ENCODE results near the gene R3HCC1L.
"Not testable (repeated sequence)": the region's sequence is repeated elsewhere in the genome, so short reads cannot be mapped to it uniquely, and the experiment has no call there.

The R3HCC1L gene

GRCh38 chr10:98182351-98182915, 48.0 kb downstream of the R3HCC1L start:
- FAIRE-seq, result not testable (repeated sequence)

- FAIRE-seq, result no peak
These were observed 52.2 kb downstream of the R3HCC1L start for GRCh38 chr10:98186681-98187080.

- FAIRE-seq, result not testable (repeated sequence)
These were observed 56.3 kb downstream of the R3HCC1L start for GRCh38 chr10:98190773-98191172.

GRCh38 chr10:98193037-98193436, 58.6 kb downstream of the R3HCC1L start:
- no peak for FAIRE-seq

- no peak for FAIRE-seq
These were observed 60.2 kb downstream of the R3HCC1L start for GRCh38 chr10:98194633-98195032.

GRCh38 chr10:98195120-98195519, 60.7 kb downstream of the R3HCC1L start:
- FAIRE-seq, result no peak

GRCh38 chr10:98196985-98197384, 62.5 kb downstream of the R3HCC1L start:
- no peak for FAIRE-seq

- FAIRE-seq, result no peak
These were observed 67.3 kb downstream of the R3HCC1L start for GRCh38 chr10:98201760-98202159.

- FAIRE-seq, result no peak
These were observed 67.9 kb downstream of the R3HCC1L start for GRCh38 chr10:98202378-98202777.

GRCh38 chr10:98205351-98205750, 70.9 kb downstream of the R3HCC1L start:
- no peak for FAIRE-seq

GRCh38 chr10:98208925-98209324, 74.5 kb downstream of the R3HCC1L start:
- FAIRE-seq, result no peak

GRCh38 chr10:98209441-98209840, 75.0 kb downstream of the R3HCC1L start:
- FAIRE-seq, result no peak

GRCh38 chr10:98212196-98212595, 77.7 kb downstream of the R3HCC1L start:
- no peak for FAIRE-seq

GRCh38 chr10:98213740-98214139, 79.3 kb downstream of the R3HCC1L start:
- no peak for FAIRE-seq

- FAIRE-seq, result no peak
These were observed 80.9 kb downstream of the R3HCC1L start for GRCh38 chr10:98215373-98215772.

- FAIRE-seq, result no peak
These were observed 83.3 kb downstream of the R3HCC1L start for GRCh38 chr10:98217801-98218200.

- FAIRE-seq, result no peak
These were observed 89.4 kb downstream of the R3HCC1L start for GRCh38 chr10:98223874-98224273.

- FAIRE-seq, result no peak
These were observed 90.1 kb downstream of the R3HCC1L start for GRCh38 chr10:98224509-98224908.

GRCh38 chr10:98224996-98225395, 90.5 kb downstream of the R3HCC1L start:
- no peak for FAIRE-seq

GRCh38 chr10:98226508-98227144, 92.2 kb downstream of the R3HCC1L start:
- FAIRE-seq, result no peak

- not testable (repeated sequence) for FAIRE-seq
These were observed 93.3 kb downstream of the R3HCC1L start for GRCh38 chr10:98227713-98228112.

GRCh38 chr10:98228266-98228665, 93.8 kb downstream of the R3HCC1L start:
- not testable (repeated sequence) for FAIRE-seq

GRCh38 chr10:98231417-98231816, 97.0 kb downstream of the R3HCC1L start:
- no peak for FAIRE-seq

- FAIRE-seq, result no peak
These were observed 101.4 kb downstream of the R3HCC1L start for GRCh38 chr10:98235846-98236245.

- FAIRE-seq, result no peak
These were observed 102.4 kb downstream of the R3HCC1L start for GRCh38 chr10:98236862-98237261.

Data from A204.1 (cell line).